Vagina (tissue), 2 donors: Measurements from ENCODE around the gene TSC22D3.

Experiments
- CTCF ChIP-seq, 3 experiments: fragments of 450-650 bp in 2 of 3; fragments of 200-600 bp in 1 of 3; sonication (generic) in 1 of 3; IDR thresholded peaks; one replicate each; pipeline ENCODE4 v1.5.1; 2017 to 2019; ENCODE audit warnings: antibody characterized with exemption in 3 of 3, mild to moderate bottlenecking in 2 of 3, moderate library complexity in 2 of 3
- POLR2AphosphoS5 ChIP-seq, 2 donors: sonication (generic); formaldehyde crosslinking; IDR thresholded peaks; one replicate each; pipeline ENCODE4 v1.9.0; 2017; ENCODE audit warnings: antibody characterized with exemption in 2 of 2, mild to moderate bottlenecking in 2 of 2, low read depth in 1 of 2; ENCODE audit not compliant: insufficient read depth in 1 of 2

GRCh38 chrX:107700790-107701189 lies 74.8 kb downstream of the TSC22D3 start:
- TF ChIP-seq CTCF (IDR thresholded peaks at IDR 0.05) (no peak), POLR2AphosphoS5 (IDR thresholded peaks at IDR 0.05; ENCODE audit: insufficient read depth in 1 of 2, low read depth in 1 of 2) (no peak)
